GM10266 (cell line): ENCODE data around the gene PYGL.

Experiments used
- DNase-seq: peaks from one replicate; pipeline ENCODE4 v3.0.0; 2012; ENCODE audit errors: extremely low spot score
- TF ChIP-seq, protein P1 (sequence below): IDR thresholded peaks from 2 replicates; pipeline ENCODE4 v1.5.1; 2012; ENCODE audit warnings: mild to moderate bottlenecking, low read depth; ENCODE audit not compliant: control insufficient read depth, insufficient read depth; ENCODE audit errors: missing control alignments

Gene PYGL

DNA sequence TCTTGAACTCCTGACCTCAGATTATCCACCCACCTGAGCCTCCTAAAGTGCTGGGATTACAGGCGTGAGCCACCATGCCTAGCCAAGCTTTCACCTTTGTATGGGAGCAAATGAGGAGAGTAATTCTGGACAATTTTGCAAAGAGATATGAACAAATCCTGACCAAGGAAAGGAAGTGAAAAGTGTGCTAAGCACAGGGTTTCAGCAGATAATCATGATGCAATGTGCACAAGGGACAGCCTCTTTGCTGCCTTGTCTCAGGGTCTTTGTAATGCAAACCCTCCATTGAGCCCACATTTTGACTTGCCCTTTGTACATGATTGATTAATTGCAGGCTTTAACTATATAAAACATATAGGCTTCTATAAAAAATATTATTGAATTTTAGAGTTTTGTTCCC, 9.2 kb upstream of the PYGL start:
- DNase-seq, result no peak
- TF ChIP-seq, protein P1, sequence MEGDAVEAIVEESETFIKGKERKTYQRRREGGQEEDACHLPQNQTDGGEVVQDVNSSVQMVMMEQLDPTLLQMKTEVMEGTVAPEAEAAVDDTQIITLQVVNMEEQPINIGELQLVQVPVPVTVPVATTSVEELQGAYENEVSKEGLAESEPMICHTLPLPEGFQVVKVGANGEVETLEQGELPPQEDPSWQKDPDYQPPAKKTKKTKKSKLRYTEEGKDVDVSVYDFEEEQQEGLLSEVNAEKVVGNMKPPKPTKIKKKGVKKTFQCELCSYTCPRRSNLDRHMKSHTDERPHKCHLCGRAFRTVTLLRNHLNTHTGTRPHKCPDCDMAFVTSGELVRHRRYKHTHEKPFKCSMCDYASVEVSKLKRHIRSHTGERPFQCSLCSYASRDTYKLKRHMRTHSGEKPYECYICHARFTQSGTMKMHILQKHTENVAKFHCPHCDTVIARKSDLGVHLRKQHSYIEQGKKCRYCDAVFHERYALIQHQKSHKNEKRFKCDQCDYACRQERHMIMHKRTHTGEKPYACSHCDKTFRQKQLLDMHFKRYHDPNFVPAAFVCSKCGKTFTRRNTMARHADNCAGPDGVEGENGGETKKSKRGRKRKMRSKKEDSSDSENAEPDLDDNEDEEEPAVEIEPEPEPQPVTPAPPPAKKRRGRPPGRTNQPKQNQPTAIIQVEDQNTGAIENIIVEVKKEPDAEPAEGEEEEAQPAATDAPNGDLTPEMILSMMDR, result no peak

DNA sequence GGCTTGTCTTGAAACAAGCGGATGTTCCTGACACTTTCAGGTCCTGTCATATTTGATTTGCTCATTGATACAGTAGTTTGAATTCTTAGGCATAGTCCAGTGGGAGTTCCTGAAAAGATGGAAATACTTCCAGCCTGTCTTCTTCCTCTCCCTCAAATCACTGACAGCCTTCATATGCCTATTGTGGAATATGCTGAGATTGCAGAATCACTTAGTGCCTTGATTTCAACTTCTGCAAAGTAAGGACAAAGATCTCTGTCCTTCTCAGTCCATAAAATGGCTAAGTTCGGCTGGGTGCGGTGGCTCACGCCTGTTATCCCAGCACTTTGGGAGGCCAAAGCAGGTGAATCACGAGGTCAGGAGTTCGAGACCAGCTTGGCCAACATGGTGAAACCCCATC, 6.7 kb upstream of the PYGL start:
- no peak for DNase-seq
- TF ChIP-seq, protein P1, result no peak

DNA sequence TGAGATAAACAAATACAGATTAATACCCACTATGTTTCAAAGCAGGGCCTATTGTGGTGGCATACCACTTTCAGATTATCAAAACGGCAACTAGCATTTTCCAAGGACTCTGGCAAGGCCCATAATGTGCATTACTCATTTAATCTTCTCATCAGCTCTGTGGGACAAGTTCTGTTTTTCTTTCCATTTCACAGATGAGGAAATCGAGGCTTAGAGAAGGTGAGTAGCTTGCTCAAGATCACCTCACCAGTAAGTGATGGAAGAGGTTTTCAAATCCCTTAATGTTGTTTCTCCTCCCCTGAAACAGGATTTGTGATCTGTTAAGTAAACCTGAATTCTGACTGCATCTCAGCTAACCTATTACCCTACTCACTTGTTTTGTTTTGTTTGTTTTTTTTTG, 3.9 kb upstream of the PYGL start:
- TF ChIP-seq, protein P1, result no peak
- no peak for DNase-seq

DNA sequence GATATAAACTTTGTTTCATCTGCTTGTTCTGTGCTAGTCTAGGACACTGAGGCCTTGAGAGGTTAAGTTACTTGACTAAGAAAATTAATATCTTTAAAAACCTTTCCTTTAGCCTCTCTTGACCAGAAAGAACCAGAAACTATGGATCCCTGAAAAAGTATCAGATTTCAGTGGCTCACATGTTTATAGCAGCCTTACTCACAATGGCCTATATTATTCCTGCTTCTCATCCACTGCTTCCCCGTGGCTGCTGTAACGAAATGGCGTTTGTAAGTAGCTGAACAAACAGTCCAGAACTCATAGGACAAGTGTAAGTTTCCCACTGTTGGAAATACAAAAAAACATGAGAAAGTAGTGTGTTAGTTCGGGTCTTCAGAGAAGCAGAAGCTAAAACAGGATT, 3.2 kb upstream of the PYGL start:
- no peak for DNase-seq
- TF ChIP-seq, protein P1, result no peak

DNA sequence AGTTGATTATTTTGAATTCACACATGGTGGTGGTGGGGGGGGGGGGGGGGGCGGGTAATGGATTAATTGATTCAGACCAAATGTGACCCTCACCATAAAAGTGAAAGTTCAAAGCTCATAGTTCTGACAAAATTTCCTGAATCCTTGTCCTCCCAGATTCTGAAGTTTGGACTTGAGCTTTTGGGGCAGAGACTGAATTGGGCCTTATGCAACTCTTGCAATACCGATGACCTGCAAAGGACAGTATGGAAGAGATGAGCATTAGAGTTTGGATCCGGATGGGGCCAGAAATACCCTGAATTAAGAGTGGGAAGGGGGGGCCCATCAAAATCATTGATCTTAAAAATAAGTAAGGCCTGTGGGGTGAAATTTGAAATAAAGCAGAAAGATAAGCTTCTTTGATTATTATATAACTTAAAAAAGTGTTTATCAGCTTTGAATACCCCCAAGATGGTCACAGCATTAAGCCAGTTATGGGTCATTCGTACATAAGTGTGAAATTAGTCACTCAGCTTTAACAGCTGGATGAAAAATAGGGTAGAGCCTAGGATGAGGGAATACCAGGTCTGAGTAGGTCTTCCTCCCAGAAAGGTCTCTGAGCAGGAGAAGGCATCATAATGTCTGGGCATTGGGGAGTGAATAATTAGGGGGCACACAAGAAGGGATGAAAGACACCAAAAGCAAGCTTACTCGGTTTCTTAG, 2.1 kb upstream of the PYGL start:
- TF ChIP-seq, protein P1, result no peak
- no peak for DNase-seq

DNA sequence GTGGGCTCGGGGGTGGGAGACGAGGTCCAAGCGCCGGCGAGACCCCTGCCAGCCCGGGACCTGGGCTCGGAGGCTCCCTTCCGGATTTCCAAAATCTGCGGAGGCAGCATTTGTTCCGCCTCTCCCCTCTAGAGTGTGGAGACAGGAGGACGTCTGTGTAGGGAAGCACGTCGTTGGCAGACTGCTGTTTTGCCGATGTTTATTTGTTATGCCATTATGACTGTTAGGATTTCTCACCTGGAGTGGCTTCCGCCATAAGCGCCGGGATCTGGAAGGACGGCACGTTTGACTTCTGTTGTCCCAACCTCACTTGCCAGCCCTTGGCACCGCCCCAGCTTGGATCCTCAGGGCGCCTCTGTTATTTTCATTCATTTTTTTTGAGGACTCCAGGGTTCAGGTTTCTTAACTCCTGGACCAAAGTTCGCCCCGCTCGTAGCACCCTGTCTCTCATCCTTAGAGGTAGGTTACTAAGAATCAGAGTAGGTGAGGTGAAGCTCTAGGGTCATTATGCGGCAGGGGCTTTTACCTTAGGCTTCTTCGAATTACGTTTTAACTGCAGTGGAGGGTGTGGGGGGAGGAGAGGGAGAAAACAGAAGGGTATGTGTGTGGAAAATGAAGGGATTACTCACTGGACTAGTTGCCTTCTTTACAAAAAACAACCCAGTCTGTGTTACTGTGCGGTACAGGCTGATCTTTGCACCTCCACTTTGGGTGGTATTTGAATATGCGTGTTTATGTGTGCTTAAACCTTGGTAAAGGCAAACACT, 547 bp upstream of the PYGL start:
- no peak for DNase-seq
- TF ChIP-seq, protein P1, result no peak
